Heart right ventricle (tissue), 16 donors: ENCODE results near the gene ANKLE2. TPM values are rescaled to one million over a fixed set of nuclear protein-coding genes. Genes with fewer than 3 reads are reported as not detected.
A peak's percentile ranks its signal among the peaks of the same experiment; 100 is the strongest.
"Not testable (repeated sequence)": the region's sequence is repeated elsewhere in the genome, so short reads cannot be mapped to it uniquely, and the experiment has no call there.

ENCODE experiments used
- ATAC-seq, 8 donors: fragments of 200-7000 bp; cut with Tn5 transposase; one replicate each; pipeline ENCODE4 v1.9.1; 2020; ENCODE audit warnings: mild to moderate bottlenecking in 8 of 8, moderate library complexity in 8 of 8, moderate number of reproducible peaks in 1 of 8
- DNase-seq, 2 donors: peaks; one replicate each; pipeline ENCODE4 v3.0.0-alpha.2; 2020
- H3K27ac ChIP-seq, 10 donors: fragments of 200-600 bp; sonication (generic) in 2 of 10; one replicate each; pipeline versions ENCODE4 v1.5.0 to v1.8.0; 2020 to 2022; ENCODE audit warnings: mild to moderate bottlenecking in 3 of 10
- H3K27me3 ChIP-seq, 7 donors: fragments of 200-600 bp; one replicate each; pipeline ENCODE4 v1.8.0; 2021 to 2022; ENCODE audit warnings: mild to moderate bottlenecking in 2 of 7
- H3K36me3 ChIP-seq, 9 donors: fragments of 200-600 bp; sonication (generic) in 1 of 9; one replicate each; pipeline versions ENCODE4 v1.5.0 to v1.8.0; 2020 to 2022; ENCODE audit warnings: mild to moderate bottlenecking in 2 of 9
- H3K4me1 ChIP-seq, 9 donors: fragments of 200-600 bp; sonication (generic) in 1 of 9; one replicate each; pipeline versions ENCODE4 v1.5.0 to v1.8.0; 2020 to 2022; ENCODE audit warnings: mild to moderate bottlenecking in 4 of 9
- H3K4me3 ChIP-seq, 10 donors: fragments of 200-600 bp; sonication (generic) in 2 of 10; one replicate each; pipeline versions ENCODE4 v1.5.0 to v1.8.0; 2020 to 2022; ENCODE audit warnings: mild to moderate bottlenecking in 7 of 10, moderate library complexity in 2 of 10
- H3K9me3 ChIP-seq, 11 donors: fragments of 200-600 bp in 10 of 11; sonication (generic) in 2 of 11; one replicate each; pipeline versions ENCODE4 v1.5.0 to v1.8.0; 2013 to 2022; ENCODE audit warnings: mild to moderate bottlenecking in 2 of 11, control low read depth in 1 of 11, moderate library complexity in 1 of 11
- WGBS, 2 donors: extraction: QIAGEN DNeasy Blood & Tissue Kit; methylation state at CpG; one replicate each; pipeline ENCODE4 v1.1.7; 2013; ENCODE audit warnings: inconsistent platforms in 1 of 2; 5-methylcytosine and 5-hydroxymethylcytosine counted together
- intact Hi-C, 10 donors: fragments of 100-400 bp; cut with DNase I; formaldehyde crosslinking; loops; one replicate each; pipeline versions ENCODE4 v1.11.1 to v1.14.2; 2022
- polyA plus RNA-seq, 2 donors: library from polyadenylated mRNA; stranded (reverse); fragments of 200-250 nt; gene quantifications; one replicate each; pipeline ENCODE4 v1.2.3, GENCODE V29; 2013
- total RNA-seq, 10 donors: library from RNA; stranded (reverse); fragmentation: NEBNext Ultra II Directional in 3 of 10; extraction: Animal tissue kit (Norgen Biotek cat#: 25700) in 3 of 10; gene quantifications; one replicate each; pipeline versions ENCODE4 v1.2.1 to v1.2.4, GENCODE V29; 2021 to 2023
- TF ChIP-seq, protein P1 (sequence below), 9 donors: fragments of 200-600 bp; sonication (generic) in 2 of 9; IDR thresholded peaks; one replicate each; pipeline versions ENCODE4 v1.5.0 to v1.8.0; 2021 to 2022; ENCODE audit warnings: antibody characterized with exemption in 9 of 9, mild to moderate bottlenecking in 5 of 9, moderate library complexity in 1 of 9
- donor health status: Arrhythmogenic right ventricular cardiomyopathy.
- donor health status: ischemic (EF 13 %, LVEDD 7.1; RV severe dilation, severe dysfunction).
- donor health status: healthy with polysubstance abuse.
- donor health status: DM: no; HTN: yes; CAD: no.
- donor health status: DM: no; HTN: no; CAD: no.
- donor health status: ischemic (EF 25% LVEDD 6.9; RV normal size, moderate dysfunction).
- donor health status: ischemic (EF 25% LVEDD 5.7; RV mildly dilated, moderate dysfunction).
- donor health status: healthy.
- donor health status: DM: yes; HTN: yes; CAD: no.
- donor health status: Ischemic cardiomyopathy.
- donor health status: ischemic (EF 35%, LVEDD 5.7; RV mildly dilated, moderate dysfunction).
- donor health status: nonischemic (EF 11% LVEDD 7.7; RV severe dilation, severe dysfunction).
- donor health status: DM: yes; HTN: yes; CAD: no.
- donor health status: PGD.
- donor health status: ischemic (EF 29% LVEDD 5.4; RV normal size, mild dysfunction).
- donor health status: nonischemic (EF 23%, LVEDD 6.1; RV moderate dilation, normal function).

The ANKLE2 gene
- total and polyA plus RNA-seq, 12 donors, result 17.4 to 39.4 (median 30.3) TPM

DNA sequence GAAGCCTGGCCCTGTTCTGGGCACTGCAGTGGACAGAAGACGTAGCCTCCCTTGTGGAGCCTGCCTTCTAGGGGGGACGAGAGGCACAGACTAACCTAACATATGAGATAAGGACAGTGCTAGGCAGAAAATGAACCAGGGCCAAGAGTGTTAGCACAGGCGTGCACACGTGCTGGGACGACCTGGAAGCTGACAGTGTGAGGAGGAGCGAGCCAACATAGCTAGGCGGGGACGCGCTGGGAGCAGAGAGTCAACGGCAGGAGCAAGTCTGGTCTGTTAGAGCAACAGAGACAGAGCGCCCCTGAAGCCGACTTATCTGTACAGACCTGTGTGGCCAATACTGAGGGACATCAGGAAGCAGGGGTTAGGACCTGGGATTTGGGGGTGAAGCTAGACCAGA lies 66.2 kb downstream of the ANKLE2 start:
- Histone ChIP-seq H3K36me3 (peaks cover 0 to 43% (median 3%) of the 10 kb centered on the region in 9 donors), H3K4me1 (peaks cover 0 to 13% (median 4%) of the 10 kb centered on the region in 9 donors), H3K27me3 (no peaks in the 10 kb centered on the region), H3K27ac (peak overlapping the region in 7 of 10 donors; percentile 37 to 79 (median 62)), H3K9me3 (no peaks in the 10 kb centered on the region), H3K4me3 (no peak overlapping the region)
- TF ChIP-seq, protein P1, sequence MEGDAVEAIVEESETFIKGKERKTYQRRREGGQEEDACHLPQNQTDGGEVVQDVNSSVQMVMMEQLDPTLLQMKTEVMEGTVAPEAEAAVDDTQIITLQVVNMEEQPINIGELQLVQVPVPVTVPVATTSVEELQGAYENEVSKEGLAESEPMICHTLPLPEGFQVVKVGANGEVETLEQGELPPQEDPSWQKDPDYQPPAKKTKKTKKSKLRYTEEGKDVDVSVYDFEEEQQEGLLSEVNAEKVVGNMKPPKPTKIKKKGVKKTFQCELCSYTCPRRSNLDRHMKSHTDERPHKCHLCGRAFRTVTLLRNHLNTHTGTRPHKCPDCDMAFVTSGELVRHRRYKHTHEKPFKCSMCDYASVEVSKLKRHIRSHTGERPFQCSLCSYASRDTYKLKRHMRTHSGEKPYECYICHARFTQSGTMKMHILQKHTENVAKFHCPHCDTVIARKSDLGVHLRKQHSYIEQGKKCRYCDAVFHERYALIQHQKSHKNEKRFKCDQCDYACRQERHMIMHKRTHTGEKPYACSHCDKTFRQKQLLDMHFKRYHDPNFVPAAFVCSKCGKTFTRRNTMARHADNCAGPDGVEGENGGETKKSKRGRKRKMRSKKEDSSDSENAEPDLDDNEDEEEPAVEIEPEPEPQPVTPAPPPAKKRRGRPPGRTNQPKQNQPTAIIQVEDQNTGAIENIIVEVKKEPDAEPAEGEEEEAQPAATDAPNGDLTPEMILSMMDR (IDR thresholded peaks at IDR 0.05), result no peak
- 51 to 74% methylated on average over 12 of the region's 12 CpGs for WGBS, 2 donors
- ATAC-seq, result peak; percentile 87 to 99 (median 96)
- DNase-seq, result peak; percentile 49 to 57
- intact Hi-C loops, result no loop called here

- H3K4me1 ChIP-seq, result peaks cover 0 to 13% (median 4%) of the 10 kb centered on the region in 9 donors
- H3K9me3 ChIP-seq, H3K27me3 ChIP-seq, DNase-seq, intact Hi-C loops, H3K4me3 ChIP-seq, ATAC-seq: not testable (repeated sequence)
- peaks cover 0 to 40% (median 3%) of the 10 kb centered on the region in 9 donors for H3K36me3 ChIP-seq
- H3K27ac ChIP-seq, result peak overlapping the region in 6 of 10 donors; percentile 43 to 79 (median 67)
- WGBS, 2 donors, result 96 to 100% methylated on average over 3 of the region's 3 CpGs
Measured at GRCh38 chr12:132694888-132695287, 66.7 kb downstream of the ANKLE2 start.

GRCh38 chr12:132692030-132692429 lies 69.6 kb downstream of the ANKLE2 start:
- DNase-seq, H3K27ac ChIP-seq, ATAC-seq, intact Hi-C loops, H3K9me3 ChIP-seq, H3K4me3 ChIP-seq, H3K27me3 ChIP-seq: not testable (repeated sequence)
- H3K4me1 ChIP-seq, result peaks cover 0 to 14% (median 4%) of the 10 kb centered on the region in 9 donors
- WGBS, 2 donors, result 86 to 98% methylated on average over 3 of the region's 3 CpGs
- H3K36me3 ChIP-seq, result peaks cover 0 to 15% (median 0%) of the 10 kb centered on the region in 9 donors

- DNase-seq (no peak), ATAC-seq (no peak)
- no peaks in the 10 kb centered on the region for H3K27me3 ChIP-seq
- no peaks in the 10 kb centered on the region for H3K36me3 ChIP-seq
- no peaks in the 10 kb centered on the region for H3K9me3 ChIP-seq
- intact Hi-C loops, result no loop called here
- H3K4me3 ChIP-seq, result no peak overlapping the region
- TF ChIP-seq, protein P1 (IDR thresholded peaks at IDR 0.05), result no peak
- 94% methylated on average over 9 of the region's 9 CpGs for WGBS, 2 donors
- peaks cover 3 to 17% (median 12%) of the 10 kb centered on the region in 9 donors for H3K4me1 ChIP-seq
- H3K27ac ChIP-seq, result no peak overlapping the region
Measured at GRCh38 chr12:132690112-132690511, 71.5 kb downstream of the ANKLE2 start.

GRCh38 chr12:132689227-132689626 lies 72.4 kb downstream of the ANKLE2 start:
- ATAC-seq, result peak in 1 of 8 donors; percentile 27
- no peaks in the 10 kb centered on the region for H3K36me3 ChIP-seq
- H3K27me3 ChIP-seq, result no peaks in the 10 kb centered on the region
- TF ChIP-seq, protein P1 (IDR thresholded peaks at IDR 0.05), result no peak
- H3K4me1 ChIP-seq, result peaks cover 3 to 17% (median 11%) of the 10 kb centered on the region in 9 donors
- peak overlapping the region in 3 of 10 donors; percentile 29 to 44 (median 41) for H3K27ac ChIP-seq
- intact Hi-C loops, result no loop called here
- no peak for DNase-seq
- peak overlapping the region in 7 of 10 donors; percentile 13 to 30 (median 17) for H3K4me3 ChIP-seq
- no peaks in the 10 kb centered on the region for H3K9me3 ChIP-seq
- WGBS, 2 donors, result 58 to 59% methylated on average over 18 of the region's 18 CpGs
